K562 (cell line): Measurements from ENCODE around the gene SMURF1. TPM values are rescaled to one million over a fixed set of nuclear protein-coding genes. Genes with fewer than 3 reads are reported as not detected.

Experiments used
- ATAC-seq: fragments of 200-7000 bp; cut with Tn5 transposase; 3 replicates; pipeline ENCODE4 v1.9.1; 2020; ENCODE audit warnings: moderate library complexity
- BruUV-seq: library from RNA; stranded (reverse); fragments of 400-500 nt; replicated peaks from 2 replicates; lab custom pipeline; 2021; lab: Mats Ljungman, UMichigan
- CTCF ChIA-PET: fragments of 300-600 bp; formaldehyde crosslinking; extraction: SDS; loops from one replicate; lab custom pipeline; 2021; ENCODE audit warnings: low intra/inter-chr PET ratio; lab: Yijun Ruan, JAX
- POLR2A ChIA-PET: fragments of 300-600, 350-650 bp; sonication (Branson Sonifier 250); formaldehyde crosslinking; extraction: SDS; loops from one replicate; lab custom pipeline; 2021; ENCODE audit warnings: antibody characterized with exemption, inconsistent platforms; lab: Yijun Ruan, JAX
- DNase-seq, 4 experiments: peaks; one replicate each; pipeline versions ENCODE4 v3.0.0 to v3.0.0-alpha.2; 2011 to 2018; ENCODE audit warnings: low spot score in 3 of 4, mixed read lengths in 3 of 4; ENCODE audit errors: extremely low read depth in 1 of 4
- FAIRE-seq: peaks from 2 replicates; lab custom pipeline; 2011; peaks lifted over from hg19 to GRCh38; lab: Jason Lieb, UNC
- H2AFZ ChIP-seq: 2 replicates; pipeline ENCODE4 v1.6.0; 2011; ENCODE audit warnings: low read depth, low read length, control low read depth, inconsistent platforms
- H3K27ac ChIP-seq: fragments of 200-600 bp; 3 replicates; pipeline ENCODE4 v1.8.0; 2011; ENCODE audit warnings: low read depth, mild to moderate bottlenecking, control low read depth, inconsistent platforms, low read length, moderate library complexity, mixed read lengths; ENCODE audit errors: extremely low read depth
- H3K27me3 ChIP-seq, 2 experiments: fragments of 300-600 bp in 1 of 2; 2 replicates in 1 of 2; 3 replicates in 1 of 2; pipeline versions ENCODE4 v1.6.0 to v1.8.0; 2011; ENCODE audit warnings: inconsistent platforms in 2 of 2, low read length in 2 of 2, mild to moderate bottlenecking in 1 of 2, mixed read lengths in 1 of 2, moderate library complexity in 1 of 2; ENCODE audit not compliant: control insufficient read depth in 2 of 2, insufficient read depth in 2 of 2
- H3K36me3 ChIP-seq: fragments of 300-600 bp; 3 replicates; pipeline ENCODE4 v1.8.0; 2011; ENCODE audit warnings: mild to moderate bottlenecking, low read length, inconsistent platforms; ENCODE audit not compliant: control insufficient read depth, insufficient read depth
- H3K4me1 ChIP-seq, 2 experiments: fragments of 200-600 bp in 1 of 2; replicated peaks in 1 of 2; 2 replicates in 1 of 2; 3 replicates in 1 of 2; pipeline versions ENCODE4 v1.5.1 to v1.8.0; 2011; ENCODE audit warnings: inconsistent platforms in 2 of 2, low read length in 2 of 2, mild to moderate bottlenecking in 1 of 2, mixed read lengths in 1 of 2, moderate library complexity in 1 of 2; ENCODE audit not compliant: control insufficient read depth in 2 of 2, insufficient read depth in 2 of 2
- H3K4me2 ChIP-seq: 2 replicates; pipeline ENCODE4 v1.6.1; 2011; ENCODE audit warnings: low read length, control low read depth, inconsistent platforms, mixed read lengths; ENCODE audit not compliant: insufficient read depth
- H3K4me3 ChIP-seq: fragments of 200-600 bp; sonication (generic), shearing (Covaris generic); 2 replicates; pipeline ENCODE4 v1.5.1; 2016; ENCODE audit warnings: control low read depth, inconsistent platforms
- H3K79me2 ChIP-seq: fragments of 200-600 bp; 3 replicates; pipeline ENCODE4 v1.8.0; 2011; ENCODE audit warnings: low read length, inconsistent platforms; ENCODE audit not compliant: control insufficient read depth, insufficient read depth
- H3K9ac ChIP-seq, 2 experiments: 2 replicates each; pipeline versions ENCODE4 v1.6.0 to v1.6.1; 2011; ENCODE audit warnings: low read depth in 2 of 2, low read length in 2 of 2, control low read depth in 1 of 2, inconsistent platforms in 1 of 2, mild to moderate bottlenecking in 1 of 2, mixed read lengths in 1 of 2; ENCODE audit not compliant: insufficient read depth in 1 of 2
- H3K9me1 ChIP-seq: one replicate; pipeline ENCODE4 v1.6.0; 2011; ENCODE audit warnings: inconsistent platforms, mild to moderate bottlenecking, low read length, moderate library complexity; ENCODE audit not compliant: control insufficient read depth, insufficient read depth
- H3K9me3 ChIP-seq: replicated peaks from 2 replicates; pipeline ENCODE4 v1.5.1; 2011; ENCODE audit warnings: low read depth, low read length, inconsistent platforms; ENCODE audit not compliant: control insufficient read depth, insufficient read depth
- H4K20me1 ChIP-seq: replicated peaks from 2 replicates; pipeline ENCODE4 v1.6.1; 2011; ENCODE audit warnings: low read length, inconsistent platforms, mixed read lengths; ENCODE audit not compliant: control insufficient read depth, insufficient read depth
- MEF2D ChIP-seq: conservative IDR thresholded peaks from 2 replicates; pipeline ENCODE4 v1.6.1; 2016; ENCODE audit warnings: low read depth, missing genetic modification characterization, missing compliant biosample characterization
- RFX7 ChIP-seq: fragments of 250-450 bp; sonication (Bioruptor Pico); IDR thresholded peaks from 2 replicates; pipeline ENCODE4 v1.5.1; 2021; ENCODE audit warnings: mild to moderate bottlenecking
- SIN3B ChIP-seq: fragments of 450-650 bp; IDR thresholded peaks from 2 replicates; pipeline ENCODE4 v1.6.1; 2017; ENCODE audit warnings: low read depth, mild to moderate bottlenecking, moderate library complexity
- SMARCE1 ChIP-seq: fragments of 450-650 bp; IDR thresholded peaks from 2 replicates; pipeline ENCODE4 v1.7.1; 2016; ENCODE audit warnings: mild to moderate bottlenecking
- SRSF1 ChIP-seq: fragments of 200-400 bp; formaldehyde crosslinking; IDR thresholded peaks from 2 replicates; pipeline ENCODE4 v1.6.1; 2017; ENCODE audit warnings: mild to moderate bottlenecking, low read depth, low read length, moderate library complexity
- ZNF121 ChIP-seq: sonication (generic); formaldehyde crosslinking; conservative IDR thresholded peaks from 2 replicates; pipeline ENCODE4 v1.8.0; 2022; ENCODE audit warnings: missing genetic modification reagents
- ZNF217 ChIP-seq: sonication (generic); formaldehyde crosslinking; IDR thresholded peaks from 2 replicates; pipeline ENCODE4 v1.8.0; 2022; ENCODE audit warnings: mild to moderate bottlenecking, missing genetic modification reagents
- ZNF408 ChIP-seq: fragments of 250-450 bp; sonication (Bioruptor Pico); IDR thresholded peaks from 2 replicates; pipeline ENCODE4 v1.4.0; 2020; ENCODE audit warnings: low read depth, mild to moderate bottlenecking, moderate library complexity
- WGBS: fragments of 100-300 bp; shearing (Covaris generic); methylation state at CpG from one replicate; pipeline ENCODE4 v1.1.6; 2016; ENCODE audit warnings: low coverage, mixed read lengths; ENCODE audit not compliant: insufficient coverage; ENCODE audit errors: missing lambda C conversion rate; 5-methylcytosine and 5-hydroxymethylcytosine counted together
- in situ Hi-C: fragments of 300-500 bp; cut with MboI; formaldehyde crosslinking; loops from 4 replicates; pipeline ENCODE4 v1.15.0; 2018; ENCODE audit warnings: inconsistent platforms, mixed read lengths
- intact Hi-C: fragments of 100-400 bp; cut with micrococcal nuclease; formaldehyde crosslinking; loops from 2 replicates; pipeline ENCODE4 v1.14.2; 2022
- polyA plus RNA-seq, 8 experiments: library from polyadenylated mRNA; depleted of rRNA in 4 of 8; stranded (reverse) in 5 of 8; unstranded in 3 of 8; fragments of >200 nt; fragmentation: Nextera tagmentation in 2 of 8; fragmentation: Illumina TruSeq in 1 of 8; extraction: Ambion mirVana in 2 of 8; extraction: Trizol in 1 of 8; gene quantifications; 2 replicates each; pipeline versions ENCODE4 v1.2.1 to v1.2.3, GENCODE V29; 2011 to 2014; ENCODE audit warnings: inconsistent platforms in 1 of 8, missing spikeins in 1 of 8
- total RNA-seq, 7 experiments: library from RNA; depleted of rRNA in 6 of 7; stranded (reverse); fragments of >200 nt in 6 of 7; fragmentation: Illumina TruSeq in 2 of 7; extraction: Trizol in 2 of 7; gene quantifications; 2 replicates each; pipeline versions ENCODE4 v1.2.1 to v1.2.3, GENCODE V29; 2011 to 2021; ENCODE audit warnings: low replicate concordance in 1 of 7
- TF ChIP-seq, protein P1 (sequence below): sonication (generic); formaldehyde crosslinking; IDR thresholded peaks from 2 replicates; pipeline ENCODE4 v1.8.1; 2023; ENCODE audit warnings: mild to moderate bottlenecking, missing genetic modification reagents, moderate library complexity
- TF ChIP-seq, protein P2 (sequence below): sonication (generic); formaldehyde crosslinking; IDR thresholded peaks from 2 replicates; pipeline ENCODE4 v1.8.1; 2023; ENCODE audit warnings: mild to moderate bottlenecking, missing genetic modification reagents
- TF ChIP-seq, protein P3 (sequence below): fragments of 450-650 bp; IDR thresholded peaks from 2 replicates; pipeline ENCODE4 v1.6.1; 2016; ENCODE audit warnings: missing biosample characterization, missing genetic modification characterization
- TF ChIP-seq, protein P4 (sequence below): fragments of 150-350 bp; conservative IDR thresholded peaks from 2 replicates; pipeline ENCODE4 v1.6.1; 2014; ENCODE audit warnings: low read length

Gene SMURF1
- total and polyA plus RNA-seq, 9 of the 15 experiments (the other 6 are each of a cell fraction or from before 2014, with no cell fraction given), result 1.0 to 20.1 (median 12.6) TPM

DNA sequence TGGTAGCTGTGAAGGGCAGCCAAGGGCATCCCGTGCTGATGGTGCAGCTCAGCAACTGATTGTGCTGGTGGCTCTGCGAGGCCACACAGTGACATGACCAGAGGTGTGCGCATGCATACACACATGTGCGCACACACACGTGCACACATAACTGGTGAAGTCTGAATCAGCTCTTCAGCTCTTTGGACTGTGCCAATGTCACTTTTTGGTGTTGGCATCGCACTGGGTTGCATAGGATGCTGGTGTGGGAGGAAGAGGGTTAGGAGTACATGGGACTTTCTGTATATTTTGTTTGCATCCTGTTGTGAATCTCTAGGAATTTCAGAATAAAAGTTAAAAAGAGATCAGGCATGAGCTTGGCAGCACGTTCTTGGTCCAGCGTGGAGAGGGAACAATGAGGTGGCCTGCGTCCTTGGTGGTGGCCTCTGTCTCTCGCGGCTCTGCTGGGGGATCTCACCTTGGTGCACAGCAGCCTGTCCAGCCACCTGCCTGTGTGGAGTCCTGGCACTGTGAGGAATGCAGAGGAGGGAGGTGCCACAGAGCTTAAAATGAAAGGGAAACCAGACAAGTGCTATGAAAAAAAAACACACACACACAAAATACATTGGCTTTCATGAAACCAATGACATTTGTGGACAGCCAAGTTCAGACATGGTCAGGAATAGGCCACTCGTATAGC, 141.6 kb downstream of the SMURF1 start (continued):
- TF ChIP-seq ZNF217 (no peak), ZNF408 (CRISPR knock-in tag) (no peak), SMARCE1 (no peak), MEF2D (tag) (no peak), RFX7 (CRISPR knock-in tag) (no peak), SIN3B (no peak)
- TF ChIP-seq, protein P1, sequence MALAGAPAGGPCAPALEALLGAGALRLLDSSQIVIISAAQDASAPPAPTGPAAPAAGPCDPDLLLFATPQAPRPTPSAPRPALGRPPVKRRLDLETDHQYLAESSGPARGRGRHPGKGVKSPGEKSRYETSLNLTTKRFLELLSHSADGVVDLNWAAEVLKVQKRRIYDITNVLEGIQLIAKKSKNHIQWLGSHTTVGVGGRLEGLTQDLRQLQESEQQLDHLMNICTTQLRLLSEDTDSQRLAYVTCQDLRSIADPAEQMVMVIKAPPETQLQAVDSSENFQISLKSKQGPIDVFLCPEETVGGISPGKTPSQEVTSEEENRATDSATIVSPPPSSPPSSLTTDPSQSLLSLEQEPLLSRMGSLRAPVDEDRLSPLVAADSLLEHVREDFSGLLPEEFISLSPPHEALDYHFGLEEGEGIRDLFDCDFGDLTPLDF (CRISPR knock-in tag), result no peak

DNA sequence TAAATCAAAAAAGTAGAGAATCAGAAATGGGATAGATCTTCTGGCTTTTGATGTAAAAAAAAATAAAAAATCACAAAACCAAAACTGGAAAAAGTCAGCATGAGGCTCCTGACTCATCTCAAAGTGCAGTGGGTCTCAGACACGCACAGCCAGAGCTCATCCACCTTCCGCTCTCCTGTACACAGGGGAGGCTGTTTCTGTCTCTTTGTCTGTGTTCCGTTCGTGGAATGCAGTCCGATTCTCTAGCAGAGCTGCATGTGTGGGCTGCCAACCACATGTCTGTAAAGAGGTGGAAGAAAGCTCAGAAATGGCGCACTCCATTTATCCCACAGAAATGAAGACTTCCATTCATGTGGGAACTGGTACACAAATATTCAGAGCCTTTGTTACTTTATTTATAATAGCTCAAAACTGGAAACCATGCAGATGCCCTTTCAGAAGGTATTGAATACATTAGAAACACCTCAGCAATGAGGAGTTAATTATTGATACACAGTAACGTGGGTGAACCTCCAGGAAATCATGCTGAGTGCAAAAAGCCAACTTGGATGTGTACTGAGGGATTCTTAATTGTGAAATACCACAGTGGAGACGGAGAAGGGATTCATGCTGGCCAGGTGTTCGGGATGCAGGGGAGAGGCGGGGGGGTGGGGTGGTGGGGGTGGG, 142.3 kb downstream of the SMURF1 start:
- no peak overlapping the region for H2AFZ ChIP-seq
- H3K4me3 ChIP-seq, result no peak overlapping the region
- POLR2A ChIA-PET, result interaction anchor here (0.5 kb wide), 1 partner anchor 9 kb away, joined by 3 read pairs; no protein-coding TSS in a partner anchor
- intact Hi-C loops, result no loop called here
- ATAC-seq (no peak), FAIRE-seq (no peak), DNase-seq (no peak)
- H3K36me3 ChIP-seq, result peaks cover 86% of the 10 kb centered on the region
- no peaks in the 10 kb centered on the region for H3K79me2 ChIP-seq
- CTCF ChIA-PET, result no interaction called here
- no peak overlapping the region for H3K4me2 ChIP-seq
- H3K9me1 ChIP-seq, result no peaks in the 10 kb centered on the region
- no peak overlapping the region for H3K9ac ChIP-seq
- 92% methylated on average over 10 of the region's 10 CpGs for WGBS
- BruUV-seq, result no TSS peak
- H3K4me1 ChIP-seq, result peaks cover 0 to 3% of the 10 kb centered on the region in 2 experiments; a peak in 1 of 5 replicates
- H3K27me3 ChIP-seq, result no peaks in the 10 kb centered on the region
- H3K27ac ChIP-seq, result no peak overlapping the region
- no peaks in the 10 kb centered on the region for H3K9me3 ChIP-seq
- H4K20me1 ChIP-seq, result no peaks in the 10 kb centered on the region
- in situ Hi-C loops, result no loop called here
- TF ChIP-seq, protein P2, sequence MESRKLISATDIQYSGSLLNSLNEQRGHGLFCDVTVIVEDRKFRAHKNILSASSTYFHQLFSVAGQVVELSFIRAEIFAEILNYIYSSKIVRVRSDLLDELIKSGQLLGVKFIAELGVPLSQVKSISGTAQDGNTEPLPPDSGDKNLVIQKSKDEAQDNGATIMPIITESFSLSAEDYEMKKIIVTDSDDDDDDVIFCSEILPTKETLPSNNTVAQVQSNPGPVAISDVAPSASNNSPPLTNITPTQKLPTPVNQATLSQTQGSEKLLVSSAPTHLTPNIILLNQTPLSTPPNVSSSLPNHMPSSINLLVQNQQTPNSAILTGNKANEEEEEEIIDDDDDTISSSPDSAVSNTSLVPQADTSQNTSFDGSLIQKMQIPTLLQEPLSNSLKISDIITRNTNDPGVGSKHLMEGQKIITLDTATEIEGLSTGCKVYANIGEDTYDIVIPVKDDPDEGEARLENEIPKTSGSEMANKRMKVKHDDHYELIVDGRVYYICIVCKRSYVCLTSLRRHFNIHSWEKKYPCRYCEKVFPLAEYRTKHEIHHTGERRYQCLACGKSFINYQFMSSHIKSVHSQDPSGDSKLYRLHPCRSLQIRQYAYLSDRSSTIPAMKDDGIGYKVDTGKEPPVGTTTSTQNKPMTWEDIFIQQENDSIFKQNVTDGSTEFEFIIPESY (CRISPR knock-in tag), result no peak
- TF ChIP-seq ZNF121 (CRISPR knock-in tag), result no peak
- no peak for TF ChIP-seq SRSF1
- TF ChIP-seq, protein P3, sequence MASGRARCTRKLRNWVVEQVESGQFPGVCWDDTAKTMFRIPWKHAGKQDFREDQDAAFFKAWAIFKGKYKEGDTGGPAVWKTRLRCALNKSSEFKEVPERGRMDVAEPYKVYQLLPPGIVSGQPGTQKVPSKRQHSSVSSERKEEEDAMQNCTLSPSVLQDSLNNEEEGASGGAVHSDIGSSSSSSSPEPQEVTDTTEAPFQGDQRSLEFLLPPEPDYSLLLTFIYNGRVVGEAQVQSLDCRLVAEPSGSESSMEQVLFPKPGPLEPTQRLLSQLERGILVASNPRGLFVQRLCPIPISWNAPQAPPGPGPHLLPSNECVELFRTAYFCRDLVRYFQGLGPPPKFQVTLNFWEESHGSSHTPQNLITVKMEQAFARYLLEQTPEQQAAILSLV, result no peak
- TF ChIP-seq, protein P4, sequence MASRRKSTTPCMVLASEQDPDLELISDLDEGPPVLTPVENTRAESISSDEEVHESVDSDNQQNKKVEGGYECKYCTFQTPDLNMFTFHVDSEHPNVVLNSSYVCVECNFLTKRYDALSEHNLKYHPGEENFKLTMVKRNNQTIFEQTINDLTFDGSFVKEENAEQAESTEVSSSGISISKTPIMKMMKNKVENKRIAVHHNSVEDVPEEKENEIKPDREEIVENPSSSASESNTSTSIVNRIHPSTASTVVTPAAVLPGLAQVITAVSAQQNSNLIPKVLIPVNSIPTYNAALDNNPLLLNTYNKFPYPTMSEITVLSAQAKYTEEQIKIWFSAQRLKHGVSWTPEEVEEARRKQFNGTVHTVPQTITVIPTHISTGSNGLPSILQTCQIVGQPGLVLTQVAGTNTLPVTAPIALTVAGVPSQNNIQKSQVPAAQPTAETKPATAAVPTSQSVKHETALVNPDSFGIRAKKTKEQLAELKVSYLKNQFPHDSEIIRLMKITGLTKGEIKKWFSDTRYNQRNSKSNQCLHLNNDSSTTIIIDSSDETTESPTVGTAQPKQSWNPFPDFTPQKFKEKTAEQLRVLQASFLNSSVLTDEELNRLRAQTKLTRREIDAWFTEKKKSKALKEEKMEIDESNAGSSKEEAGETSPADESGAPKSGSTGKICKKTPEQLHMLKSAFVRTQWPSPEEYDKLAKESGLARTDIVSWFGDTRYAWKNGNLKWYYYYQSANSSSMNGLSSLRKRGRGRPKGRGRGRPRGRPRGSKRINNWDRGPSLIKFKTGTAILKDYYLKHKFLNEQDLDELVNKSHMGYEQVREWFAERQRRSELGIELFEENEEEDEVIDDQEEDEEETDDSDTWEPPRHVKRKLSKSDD, result no peak
